ENCODE data around the gene CDH4. TPM values are rescaled to one million over a fixed set of nuclear protein-coding genes. Genes with fewer than 3 reads are reported as not detected.

The CDH4 gene
- total and polyA plus RNA-seq, 2 of the 8 experiments (the other 6 are each of a cell fraction or from before 2014, with no cell fraction given), result 4.3 to 7.9 TPM

DNA sequence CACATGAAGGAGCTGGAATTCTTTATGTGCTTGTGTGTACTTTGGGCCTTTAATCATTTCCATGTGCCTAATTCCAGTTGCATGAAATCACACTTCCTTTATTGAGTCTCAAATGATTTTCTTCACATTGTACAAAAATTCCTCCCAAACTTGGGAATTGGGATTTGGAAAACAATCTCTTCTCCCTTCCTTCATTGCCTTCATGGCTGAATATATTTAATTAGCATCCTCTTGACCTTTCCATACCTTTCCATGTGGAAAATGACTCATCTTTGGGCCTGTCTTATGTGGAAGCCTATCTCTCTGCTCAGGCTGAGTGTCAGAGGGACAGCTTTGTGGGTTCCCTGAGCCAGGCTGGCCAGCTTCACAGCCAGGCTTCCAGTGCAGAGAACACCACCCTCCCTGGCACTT lies 33.0 kb upstream of the CDH4 start (continued):
- TF ChIP-seq BACH1 (IDR thresholded peaks at IDR 0.05; ENCODE audit: low read length) (no peak), GABPA (IDR thresholded peaks at IDR 0.05; ENCODE audit: borderline replicate concordance, insufficient read depth, low read length) (no peak), FOSL1 (IDR thresholded peaks at IDR 0.05; ENCODE audit: insufficient read depth, low read depth, low read length) (no peak)

Measured in H1 (cell line).